Mesenteric fat pad (tissue), 1 donor: ENCODE measurements around the gene CLMN. TPM values are rescaled to one million over a fixed set of nuclear protein-coding genes. Genes with fewer than 3 reads are reported as not detected.
"Not testable (repeated sequence)": the region's sequence is repeated elsewhere in the genome, so short reads cannot be mapped to it uniquely, and the experiment has no call there.

ENCODE experiments used
- DNase-seq: peaks from one replicate; pipeline ENCODE4 v3.0.0-alpha.2; 2020; ENCODE audit warnings: low spot score
- total RNA-seq: library from RNA; stranded (reverse); fragmentation: NEBNext Ultra II Directional; extraction: Animal tissue kit (Norgen Biotek cat#: 25700); gene quantifications from one replicate; pipeline ENCODE4 v1.2.1, GENCODE V29; 2021
- donor health status: DM: yes; HTN: yes; CAD: no.

Gene CLMN
- total RNA-seq, 1 donor from 2014 or later, result 47.4 TPM

DNA sequence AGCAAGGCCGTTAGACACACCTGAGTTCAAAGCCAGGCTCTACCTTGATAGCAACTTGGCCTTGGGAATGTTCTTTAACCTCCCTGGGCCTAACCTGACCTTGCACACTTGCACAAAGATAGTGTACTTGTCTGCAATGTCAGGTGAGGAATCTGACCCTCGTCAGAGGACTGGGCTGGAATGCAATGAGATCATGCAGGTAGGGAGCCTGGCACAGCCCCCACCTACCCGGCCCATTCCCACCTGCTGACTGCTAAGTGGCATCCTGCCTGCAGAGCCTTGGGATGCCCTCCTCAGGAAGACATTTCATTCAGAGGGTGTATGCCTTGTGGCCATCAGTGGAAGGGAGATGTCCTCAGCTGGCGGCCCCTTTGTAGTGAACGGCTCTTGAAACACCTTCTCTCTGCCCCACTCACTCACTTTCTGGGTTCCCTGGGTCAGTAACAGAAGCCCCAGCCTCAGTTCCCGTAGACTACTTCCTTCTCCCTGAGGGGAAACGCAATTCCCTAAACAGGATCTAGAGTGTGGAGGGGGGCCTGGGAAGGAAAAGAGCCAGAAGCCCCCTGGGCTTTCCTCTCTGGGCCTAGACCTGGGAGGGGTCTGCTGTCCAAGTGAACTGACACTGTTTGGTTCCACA, 94.3 kb downstream of the CLMN start:
- peak; percentile 67 for DNase-seq

DNA sequence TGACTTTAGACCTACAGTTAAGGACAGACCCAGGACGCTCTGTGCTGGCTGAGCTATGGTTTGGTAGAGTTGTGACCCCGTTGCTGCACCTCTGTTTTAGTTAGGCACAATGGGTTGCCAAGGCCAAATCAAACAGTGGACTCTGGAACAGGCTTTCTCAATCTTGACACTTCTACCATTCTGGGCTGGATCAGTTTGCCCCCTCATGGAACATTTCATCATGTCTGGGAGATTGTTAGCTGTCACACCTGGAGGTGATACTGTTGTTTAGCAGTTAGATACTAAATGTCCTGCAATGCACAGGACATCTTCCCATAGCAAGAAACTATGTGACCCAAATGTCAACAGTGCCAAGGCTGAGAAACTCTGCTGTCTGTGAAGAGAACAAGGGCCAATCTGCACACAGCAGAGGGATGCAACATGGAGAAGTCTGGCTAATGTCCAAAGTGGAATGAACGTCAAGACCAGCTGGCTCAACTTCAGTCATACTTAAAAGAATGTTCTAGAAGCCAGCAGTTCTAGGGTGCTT, 96.8 kb downstream of the CLMN start:
- no peak for DNase-seq

DNA sequence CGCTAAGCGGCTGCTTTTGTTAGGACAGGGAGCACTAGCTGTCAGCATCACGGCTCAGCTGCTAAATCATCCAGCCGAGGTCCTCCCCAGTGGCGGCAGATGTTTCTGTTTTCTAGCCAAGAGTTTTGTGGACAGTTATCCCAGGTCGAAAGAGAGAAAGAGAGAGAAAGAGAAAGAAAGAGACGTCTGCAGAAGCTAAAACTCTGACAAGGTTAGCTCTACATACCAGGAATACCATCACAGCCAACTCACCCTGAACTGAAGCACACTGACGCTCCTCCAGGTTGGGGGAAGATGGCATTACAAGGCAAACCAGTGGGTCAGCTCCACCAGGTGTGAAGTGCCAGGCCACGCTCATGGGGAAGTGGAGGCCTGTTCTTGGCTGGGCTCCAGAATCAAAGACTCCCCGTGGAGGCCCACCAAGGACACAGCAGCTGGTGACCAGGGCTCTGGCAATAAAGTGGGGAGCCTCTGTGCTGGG, 97.5 kb downstream of the CLMN start:
- peak; percentile 81 for DNase-seq

DNA sequence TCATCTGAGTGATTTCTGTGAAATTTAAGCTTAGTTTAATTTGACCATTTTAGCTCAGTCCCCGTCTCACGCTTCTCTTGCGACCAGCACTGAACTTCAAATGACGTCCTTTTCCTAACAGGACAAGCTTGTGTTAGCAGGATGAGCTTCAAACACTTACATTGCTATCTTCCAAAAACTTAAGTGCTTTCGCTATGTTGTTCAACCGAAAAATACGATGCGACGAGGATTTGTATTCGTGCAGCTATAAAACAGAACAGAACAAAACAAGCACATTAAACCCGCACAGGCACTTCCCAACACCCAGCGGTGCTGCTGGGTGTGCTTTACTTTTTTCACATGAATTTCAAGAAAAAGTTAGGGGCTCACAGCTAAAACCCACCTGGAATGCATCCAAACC, 98.2 kb downstream of the CLMN start:
- peak; percentile 24 for DNase-seq

DNA sequence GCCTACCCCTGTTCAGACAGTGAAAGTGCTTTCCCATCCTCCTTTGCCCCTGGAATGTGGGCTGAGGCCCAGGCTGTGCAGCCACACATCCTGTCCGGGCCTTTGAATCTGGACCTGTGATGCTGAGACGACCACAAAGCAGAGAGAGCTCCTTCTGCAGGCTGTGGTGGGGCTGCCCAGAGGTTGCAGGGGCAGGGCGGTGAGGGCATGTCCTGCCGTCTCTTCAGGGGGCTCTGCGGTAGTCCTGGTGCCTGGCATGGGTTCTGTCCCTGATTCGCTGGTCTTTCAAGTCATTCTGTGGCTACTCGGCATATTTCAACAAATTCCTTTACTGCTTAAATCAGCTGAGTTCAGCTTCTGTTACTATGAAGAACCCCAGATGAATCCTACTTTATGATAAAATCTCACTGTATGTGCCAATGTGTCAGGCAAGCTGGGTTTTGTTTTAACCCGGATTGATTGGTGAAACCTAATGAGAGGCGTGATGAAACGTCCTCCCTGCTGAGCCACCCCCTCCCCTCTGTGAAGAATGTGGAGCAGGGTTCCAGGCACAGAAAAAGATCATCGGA, 99.0 kb downstream of the CLMN start:
- DNase-seq, result peak; percentile 35

DNA sequence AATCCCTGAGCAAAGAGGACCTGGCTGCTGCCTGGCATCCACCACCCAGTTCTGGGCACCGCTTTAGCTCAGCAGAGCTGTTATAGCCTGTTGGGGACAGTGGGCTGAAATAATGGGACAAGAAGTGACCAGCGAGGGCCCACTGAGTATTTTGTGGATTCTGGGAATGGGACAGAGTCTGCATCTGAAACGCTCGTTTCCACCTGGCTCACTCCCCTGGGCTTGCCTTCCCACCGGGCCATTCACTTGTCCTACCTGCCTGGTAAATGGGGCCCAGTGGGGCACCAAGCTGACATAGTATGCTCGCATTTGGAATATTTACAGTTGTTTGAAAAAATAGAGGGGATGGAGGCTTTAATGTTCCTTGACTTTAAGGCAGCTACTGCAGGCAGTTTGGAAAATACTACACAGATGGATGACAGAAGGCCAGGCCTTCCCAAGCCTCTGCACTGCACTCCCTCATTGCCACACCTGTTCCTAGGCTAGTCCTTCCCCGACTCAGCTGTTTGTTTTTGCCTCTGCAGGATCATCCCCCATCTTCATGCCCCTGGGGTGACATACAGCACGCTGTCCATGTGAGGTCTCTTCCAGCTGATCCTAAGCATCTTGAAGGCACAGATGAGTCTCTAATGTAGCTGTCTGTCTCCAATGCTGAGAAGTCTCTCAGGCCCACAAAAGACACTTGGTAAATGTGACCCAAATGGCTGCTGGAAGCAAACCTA, 101.1 kb downstream of the CLMN start:
- no peak for DNase-seq

DNA sequence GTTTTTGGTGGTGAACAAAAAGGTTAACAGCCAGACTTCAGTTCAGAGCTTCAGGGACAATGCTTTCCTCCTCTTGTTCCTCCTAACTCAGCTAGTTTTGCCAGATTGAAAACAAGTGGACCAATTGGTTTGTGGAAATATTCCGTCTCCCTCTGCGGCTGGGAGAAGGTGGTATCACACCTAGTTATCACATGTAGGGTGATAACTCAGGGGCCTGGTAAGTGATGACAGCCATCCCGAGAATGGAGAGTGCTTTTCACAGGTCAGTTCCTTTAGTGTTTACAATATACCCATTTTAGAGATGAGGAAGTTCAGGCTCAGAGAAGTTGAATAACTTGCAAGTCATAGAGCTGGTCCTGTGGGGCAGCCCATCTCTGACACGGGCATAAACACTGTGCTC, 101.7 kb downstream of the CLMN start:
- DNase-seq, result no peak

DNA sequence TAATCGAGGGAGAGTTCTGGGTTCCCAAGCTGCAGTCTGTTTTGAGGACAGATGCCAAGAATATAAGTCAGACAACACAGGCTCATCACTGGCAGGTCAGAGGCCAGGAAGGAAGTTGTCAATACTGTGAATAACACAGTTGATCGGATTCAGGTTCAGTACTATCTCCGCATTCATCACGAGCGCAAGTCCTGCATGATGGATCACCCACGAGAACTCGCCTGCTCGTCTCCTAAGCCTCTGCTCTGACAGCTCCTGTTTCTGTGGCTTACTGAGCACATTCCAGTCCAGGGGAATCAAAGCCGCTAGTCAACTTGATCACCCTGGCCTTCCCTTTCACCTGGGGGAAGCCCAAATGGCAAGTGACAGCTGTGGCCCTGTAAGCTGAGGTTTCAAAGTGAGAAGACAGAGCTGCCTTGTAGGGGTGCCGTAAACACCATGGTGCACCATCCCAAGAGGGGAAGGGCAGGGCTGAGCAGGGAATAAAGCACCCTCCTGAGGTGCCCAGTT, 102.3 kb downstream of the CLMN start:
- DNase-seq, result no peak

DNA sequence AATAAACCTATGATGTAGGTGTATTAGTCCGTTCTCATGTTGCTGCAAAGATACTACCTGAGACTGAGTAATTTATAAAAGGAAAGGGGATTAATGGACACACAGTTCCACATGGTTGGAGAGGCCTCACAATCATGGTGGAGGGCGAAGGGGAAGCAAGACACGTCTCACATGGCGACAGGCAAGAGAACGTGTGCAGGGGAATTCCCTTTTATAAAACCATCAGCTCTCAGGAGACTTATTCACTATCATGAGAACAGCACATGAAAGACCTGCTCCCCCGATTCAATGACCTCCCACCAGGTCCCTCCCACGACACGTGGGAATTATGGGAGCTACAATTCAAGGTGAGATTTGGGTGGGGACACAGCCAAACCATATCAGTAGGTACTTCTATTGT, 103.7 kb downstream of the CLMN start:
- DNase-seq, result no peak

DNA sequence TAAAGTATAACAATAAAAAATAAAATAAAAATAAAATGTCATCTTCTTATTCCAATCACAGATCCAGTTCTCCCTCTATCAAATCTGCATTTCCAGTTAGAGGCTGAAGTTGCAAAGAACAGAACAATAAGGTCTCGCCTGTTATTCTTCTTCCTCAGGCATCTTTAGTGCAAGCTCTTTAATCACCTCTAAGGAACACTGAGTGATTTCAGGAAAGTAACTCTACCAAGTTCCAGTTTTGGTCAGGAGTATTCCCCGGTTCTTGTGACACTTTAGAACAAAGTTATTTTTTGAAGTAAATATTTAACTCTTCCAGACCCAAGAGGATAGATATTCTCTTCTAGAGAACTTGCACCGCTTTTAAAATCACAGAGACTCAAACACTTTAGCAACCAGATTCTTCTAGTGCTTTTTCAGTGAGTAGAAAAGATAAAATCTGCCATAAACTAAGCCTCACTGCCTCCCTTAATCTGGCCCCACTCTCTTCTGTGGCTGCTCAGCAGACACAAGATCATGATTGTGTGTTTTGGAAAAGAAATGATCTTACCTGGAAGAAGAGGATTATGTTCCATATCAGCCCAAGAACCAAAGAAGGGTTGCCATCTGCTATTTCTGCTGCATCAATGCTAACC, 104.5 kb downstream of the CLMN start:
- no peak for DNase-seq

DNA sequence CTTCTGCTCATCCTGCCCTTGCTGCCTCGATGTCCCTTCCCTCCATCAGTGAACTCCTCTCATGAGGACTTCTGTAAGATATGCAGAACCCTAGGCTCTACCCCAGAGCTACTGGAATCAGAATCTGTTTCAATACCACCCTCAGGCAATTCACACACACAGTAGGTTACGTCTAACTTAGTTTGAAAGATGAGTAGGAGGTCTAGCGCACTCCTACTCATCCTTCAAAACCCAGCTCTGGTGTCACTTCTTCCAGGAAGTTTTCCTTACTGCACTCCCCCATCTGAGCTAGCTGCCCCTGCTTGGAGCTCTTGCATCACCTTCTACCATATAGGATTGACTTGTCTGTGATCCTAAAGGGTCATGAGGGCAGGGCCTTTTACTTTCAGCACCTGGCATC, 105.9 kb downstream of the CLMN start:
- no peak for DNase-seq

DNA sequence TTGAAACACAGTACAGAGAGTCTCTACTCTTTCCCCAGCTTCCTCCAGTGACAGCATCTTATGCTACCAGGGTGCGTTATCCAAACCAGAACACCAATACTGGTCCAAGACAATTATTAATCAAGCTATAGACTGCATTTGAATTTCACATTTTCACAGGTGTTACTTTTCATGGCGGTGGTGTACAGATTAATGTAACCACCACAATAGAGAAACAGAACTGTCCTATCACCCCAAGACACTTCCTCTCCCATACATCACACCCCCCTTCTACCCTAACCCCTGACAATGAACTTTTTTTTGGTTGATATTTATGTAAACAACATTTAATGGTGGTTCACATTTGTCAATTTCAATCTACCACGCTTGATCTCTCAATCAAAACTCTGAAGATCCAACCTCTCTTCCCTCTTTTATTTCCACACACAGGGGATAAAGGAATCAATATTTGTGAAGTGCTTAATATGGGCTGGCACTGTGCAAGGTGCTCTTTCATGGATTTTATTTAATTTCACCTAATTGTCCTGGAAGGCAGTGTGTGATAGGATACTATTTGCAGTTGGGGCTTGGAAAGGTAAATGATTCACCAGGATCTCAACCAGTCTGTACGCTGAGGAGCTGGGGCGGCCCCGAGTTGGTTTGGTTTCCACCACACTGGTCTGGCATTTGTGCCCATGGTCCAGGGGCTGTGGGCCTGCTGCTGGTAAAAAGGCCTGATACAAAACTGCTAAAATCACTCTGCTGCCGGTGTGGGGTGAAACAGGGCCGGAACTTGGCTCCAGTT, 107.8 kb downstream of the CLMN start:
- no peak for DNase-seq

DNA sequence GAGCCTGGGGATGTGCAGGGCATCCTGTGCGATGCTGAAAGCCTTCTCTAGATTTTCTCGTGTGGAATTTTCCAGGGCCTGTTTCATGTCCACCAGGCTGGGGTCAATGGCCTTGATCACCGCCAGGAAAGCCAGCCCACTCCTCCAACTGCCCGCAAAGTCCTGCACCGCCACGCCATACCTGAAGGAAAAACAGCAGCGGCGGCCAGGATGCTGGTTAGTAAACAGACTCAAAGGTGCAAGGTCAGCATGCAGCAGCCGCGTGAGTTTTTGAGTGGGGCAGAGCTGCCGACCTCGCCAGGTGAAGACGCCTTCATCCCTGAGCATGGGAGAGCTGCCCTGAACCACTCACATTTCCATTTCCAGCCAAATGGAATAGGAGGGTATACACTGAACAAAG, 109.0 kb downstream of the CLMN start:
- no peak for DNase-seq

DNA sequence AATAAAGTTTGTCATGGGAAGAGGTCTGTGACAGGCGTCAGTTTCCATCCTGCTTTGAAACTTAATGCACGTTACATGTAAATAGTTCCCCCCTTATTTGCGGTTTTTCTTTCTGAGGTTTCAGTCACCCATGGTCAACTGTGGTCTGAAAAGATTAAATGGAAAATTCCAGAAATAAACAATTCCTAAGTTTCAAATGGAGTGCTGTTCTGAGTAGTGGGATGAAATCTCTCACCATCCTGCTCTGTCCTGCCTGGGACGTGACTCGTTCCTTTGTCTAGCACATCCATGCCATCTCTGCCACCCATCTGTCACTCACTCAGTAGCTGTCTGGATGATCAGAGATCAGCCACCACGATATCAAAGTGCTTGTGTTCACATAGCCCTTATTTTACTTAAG, 111.1 kb downstream of the CLMN start:
- no peak for DNase-seq

DNA sequence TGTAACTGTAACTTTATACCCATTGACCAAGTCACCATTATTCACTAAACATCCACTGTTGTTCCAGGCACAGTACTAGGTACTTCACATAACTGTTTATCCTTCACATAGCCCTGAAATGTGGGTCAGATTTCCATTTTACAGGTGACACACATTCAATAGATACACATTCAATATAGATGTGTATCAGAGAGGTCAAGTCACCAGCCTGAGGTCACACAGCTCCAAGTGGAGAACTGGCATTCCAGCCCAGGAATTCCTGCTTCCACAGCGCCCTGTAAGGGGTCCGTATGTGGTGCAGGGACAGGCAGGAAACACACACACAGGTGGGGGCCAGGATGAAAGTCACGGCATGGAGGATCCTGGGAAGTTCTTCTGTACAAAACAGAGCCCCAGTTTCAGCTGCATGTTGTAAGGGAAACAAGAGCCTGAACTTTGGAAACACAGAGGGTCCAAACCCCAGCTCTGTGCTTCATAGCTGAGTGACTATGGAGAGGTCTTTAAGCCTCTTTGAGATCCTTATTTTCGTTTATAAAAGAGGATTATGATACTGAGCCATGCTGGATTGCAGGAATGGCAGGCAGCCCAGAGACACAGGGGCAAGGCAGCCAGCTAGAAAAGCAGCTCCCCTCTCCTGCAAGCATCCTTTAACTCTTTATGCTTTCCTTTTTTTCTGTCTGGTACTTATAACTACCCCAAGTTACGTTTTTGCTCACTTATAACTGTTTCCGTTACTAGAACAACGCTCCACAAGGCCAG, 112.1 kb downstream of the CLMN start:
- no peak for DNase-seq

DNA sequence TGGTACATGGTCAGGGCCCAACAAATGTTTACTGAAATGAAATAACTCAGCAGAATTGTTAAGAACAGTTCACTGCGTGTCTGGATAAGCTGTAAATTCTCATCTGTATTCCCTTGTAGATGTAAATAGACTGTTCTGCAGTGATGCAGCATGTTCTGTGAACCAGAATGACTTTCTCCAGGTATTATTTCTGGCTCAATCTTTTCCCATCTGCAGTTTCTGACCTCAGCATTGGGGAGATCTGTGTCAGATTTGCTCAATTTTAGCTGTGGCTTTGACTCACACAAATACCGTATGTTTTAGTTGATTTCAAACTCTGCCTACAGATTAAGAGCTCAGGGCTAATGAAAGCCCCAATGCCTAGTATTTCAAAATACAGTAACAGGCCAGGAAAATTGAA, 113.2 kb downstream of the CLMN start:
- no peak for DNase-seq

DNA sequence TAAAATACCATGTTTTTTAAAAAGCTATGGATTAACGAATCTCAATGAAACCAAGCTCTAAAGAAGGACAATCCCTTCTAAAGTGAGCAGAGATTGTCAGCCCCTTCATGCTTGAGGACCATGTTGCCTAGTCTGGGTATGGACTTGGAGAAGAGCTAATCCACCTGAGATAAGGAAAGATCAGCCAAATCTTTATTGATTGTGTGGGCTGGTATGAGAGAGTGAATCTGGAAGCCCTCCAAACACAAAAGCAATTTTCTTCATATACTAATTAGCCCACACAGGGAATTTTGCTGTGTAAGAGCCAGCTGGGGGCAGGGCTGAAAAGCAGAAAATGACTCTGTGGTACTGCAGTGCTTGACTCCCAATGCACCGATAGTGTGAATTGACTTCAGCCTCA, 115.0 kb downstream of the CLMN start:
- DNase-seq, result no peak

DNA sequence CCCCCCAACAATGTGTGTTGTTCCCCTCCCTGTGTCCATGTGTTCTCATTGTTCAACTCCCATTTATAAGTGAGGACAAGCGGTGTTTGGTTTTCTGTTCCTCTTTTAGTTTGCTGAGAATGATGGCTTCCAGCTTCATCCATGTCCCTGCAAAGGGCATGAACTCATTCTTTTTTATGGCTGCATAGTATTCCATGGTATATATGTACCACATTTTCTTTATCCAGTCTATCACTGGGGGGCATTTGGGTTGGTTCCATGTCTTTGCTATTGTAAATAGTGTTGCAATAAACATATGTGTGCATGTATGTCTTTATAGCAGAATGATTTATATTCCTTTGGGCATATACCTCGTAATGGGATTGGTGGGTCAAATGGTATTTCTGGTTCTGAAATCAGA, 118.0 kb downstream of the CLMN start:
- DNase-seq, result not testable (repeated sequence)

DNA sequence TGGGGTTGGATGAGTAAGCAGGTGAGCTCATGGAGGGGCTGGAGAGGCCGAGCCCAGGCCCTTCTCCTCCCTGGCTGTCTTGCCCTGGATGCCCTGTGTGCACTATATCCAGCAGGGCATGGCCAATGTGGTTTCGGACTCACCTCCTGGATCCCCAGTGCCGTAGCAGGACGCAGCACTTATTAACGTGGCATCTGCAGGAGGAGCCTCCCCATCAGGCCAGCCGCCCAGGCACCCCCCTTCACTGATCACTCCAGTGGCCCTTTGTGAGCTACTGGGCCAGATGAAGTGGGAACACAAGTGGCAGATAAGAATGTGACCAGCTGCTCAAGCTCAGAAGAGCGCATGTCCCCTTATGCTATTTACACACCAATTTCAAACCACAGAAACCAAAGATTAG, 119.3 kb downstream of the CLMN start:
- no peak for DNase-seq

DNA sequence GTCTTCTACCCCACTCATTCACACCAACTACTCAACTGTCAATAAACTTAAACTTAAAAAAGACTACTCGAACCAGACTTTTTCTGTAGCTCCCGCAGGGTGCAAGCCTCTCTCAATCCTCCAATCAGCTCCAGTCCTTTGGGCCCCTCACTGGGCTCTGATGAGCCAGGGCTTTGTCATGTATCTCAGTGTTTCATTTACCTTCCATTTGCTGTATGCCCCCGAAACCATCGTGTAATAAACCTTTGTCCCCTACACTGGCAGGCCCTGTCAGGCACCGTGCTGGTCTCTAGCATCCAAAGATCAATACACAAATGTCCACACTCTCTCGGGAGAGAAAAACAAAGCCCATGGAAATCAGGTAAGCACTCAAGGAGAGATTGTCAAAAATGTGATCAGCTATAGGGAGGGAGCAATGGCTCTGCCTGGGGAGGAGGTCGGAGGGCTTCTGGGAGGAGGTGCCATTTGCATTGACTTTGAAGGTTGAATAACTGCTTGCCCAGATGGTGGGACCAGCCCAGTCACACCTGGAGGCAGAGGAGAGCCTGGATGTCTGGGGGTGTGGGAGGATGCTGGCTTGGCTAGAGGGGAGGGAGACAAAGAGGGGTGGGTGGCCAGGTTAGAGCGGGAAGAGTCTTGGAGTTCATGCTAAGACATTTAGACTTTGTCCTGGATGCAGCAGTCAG, 120.3 kb downstream of the CLMN start:
- no peak for DNase-seq
